SKM-1 (cell line): ENCODE results near the gene RPP38.

ENCODE experiments used
- DNase-seq: peaks from one replicate; lab custom pipeline; 2025; ENCODE audit not compliant: unreplicated experiment; lab: John Stamatoyannopoulos, UW

Gene RPP38

GRCh38 chr10:15149042-15149771 is 52.1 kb downstream of the RPP38 start:
- DNase-seq: no peak

GRCh38 chr10:15150563-15150962 is 53.4 kb downstream of the RPP38 start:
- no peak for DNase-seq

GRCh38 chr10:15152556-15152955 is 55.4 kb downstream of the RPP38 start:
- no peak for DNase-seq
